M059J (cell line): ENCODE data around the gene ACTR1A. TPM values are rescaled to one million over a fixed set of nuclear protein-coding genes. Genes with fewer than 3 reads are reported as not detected.

Experiments used
- total RNA-seq: library from RNA; depleted of rRNA; stranded (reverse); fragments of >200 nt; shearing (Covaris generic); gene quantifications from 2 replicates; pipeline ENCODE4 v1.2.3, GENCODE V29; 2014; rRNA removed

The ACTR1A gene
- total RNA-seq, 1 experiment from 2014 or later = 173 TPM

Other genes with a start within 250 kb of the ACTR1A start
- gene NFKB2, start 107.0 kb downstream of the ACTR1A start, total RNA-seq = 9.1 and 20.7 TPM in 2 replicates
- gene PSD, start 83.9 kb downstream of the ACTR1A start, total RNA-seq = not detected in 2 replicates
- gene FBXL15, start 81.9 kb downstream of the ACTR1A start, total RNA-seq = 8.2 and 18.8 TPM in 2 replicates
- gene CUEDC2, start 70.1 kb downstream of the ACTR1A start, total RNA-seq = 33.1 and 50.9 TPM in 2 replicates
- not detected in 2 replicates for gene C10orf95, start 51.2 kb downstream of the ACTR1A start, total RNA-seq
- 1.9 and 4.6 TPM in 2 replicates for gene SUFU, start 1.3 kb upstream of the ACTR1A start, total RNA-seq
- 28.8 and 58.1 TPM in 2 replicates for gene TRIM8, start 141.8 kb upstream of the ACTR1A start, total RNA-seq
- gene ARL3, start 211.7 kb upstream of the ACTR1A start, total RNA-seq = 9.1 and 11.9 TPM in 2 replicates
- gene SFXN2, start 211.9 kb upstream of the ACTR1A start, total RNA-seq = 0.98 and 4.5 TPM in 2 replicates
- 24.9 and 31.3 TPM in 2 replicates for gene WBP1L, start 241.2 kb upstream of the ACTR1A start, total RNA-seq